ENCODE measurements around the gene MAPKAP1. TPM values are rescaled to one million over a fixed set of nuclear protein-coding genes. Genes with fewer than 3 reads are reported as not detected.

The MAPKAP1 gene
- total RNA-seq, 1 donor from 2014 or later: 70.7 TPM

DNA sequence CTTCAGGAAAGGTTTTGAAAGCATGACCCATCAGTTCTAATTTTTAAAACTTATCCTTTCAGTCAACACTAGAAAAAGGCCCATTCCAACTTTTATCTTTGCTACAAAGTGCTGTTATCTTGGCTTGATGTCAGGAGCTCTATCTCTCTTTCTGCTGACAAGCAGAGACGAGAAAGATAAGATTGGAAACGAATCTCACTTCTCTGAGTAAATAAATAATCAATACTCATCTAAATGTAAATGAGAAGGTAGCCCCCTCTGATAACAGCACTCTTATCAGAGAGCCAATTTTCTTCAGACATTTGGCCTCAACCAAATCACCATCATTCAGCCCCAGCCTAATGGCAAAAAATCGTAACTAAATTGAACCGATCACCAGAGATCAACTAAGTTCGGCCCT is 191.7 kb downstream of the MAPKAP1 start:
- TF ChIP-seq POLR2AphosphoS5 (IDR thresholded peaks at IDR 0.05; ENCODE audit: insufficient read depth in 1 of 2, low read depth in 1 of 2): no peak
- TF ChIP-seq POLR2A (IDR thresholded peaks at IDR 0.05): no peak
- no peak for TF ChIP-seq CTCF (IDR thresholded peaks at IDR 0.05)
- Histone ChIP-seq H3K4me1 (peaks cover 69% of the 10 kb centered on the region), H3K4me3 (no peak overlapping the region), H3K27me3 (no peaks in the 10 kb centered on the region), H3K36me3 (no peaks in the 10 kb centered on the region), H3K9me3 (no peaks in the 10 kb centered on the region), H3K27ac (peak overlapping the region; percentile 69)
- intact Hi-C loops (cut with DNase I): loop anchor here (5.0 kb wide), 1 partner anchor 42 kb away; no protein-coding TSS in a partner anchor
- DNase-seq (ENCODE audit: extremely low spot score in 2 of 2): no peak

DNA sequence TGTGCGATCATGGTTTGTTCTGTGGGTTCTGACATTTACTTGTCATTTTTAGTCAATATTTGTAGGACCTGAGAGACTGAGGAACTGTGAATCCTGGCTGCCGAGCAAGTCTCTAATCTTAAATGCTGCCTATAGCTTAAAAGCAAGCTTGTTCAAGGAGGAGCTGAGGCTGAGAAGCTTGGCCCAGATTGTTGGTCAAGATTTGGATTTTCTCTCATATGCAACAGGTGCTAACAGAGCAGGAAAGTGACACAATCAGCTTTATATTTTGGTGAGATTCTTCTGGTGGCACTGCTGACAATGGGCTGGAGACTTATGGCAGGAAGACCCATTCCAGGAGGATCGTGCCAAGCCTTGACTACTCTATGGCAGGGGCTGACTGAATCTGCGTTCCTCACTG is 192.5 kb downstream of the MAPKAP1 start:
- peaks cover 75% of the 10 kb centered on the region for H3K4me1 ChIP-seq
- intact Hi-C loops (cut with DNase I): no loop called here
- H3K27me3 ChIP-seq: no peaks in the 10 kb centered on the region
- DNase-seq (ENCODE audit: extremely low spot score in 2 of 2): no peak
- no peaks in the 10 kb centered on the region for H3K9me3 ChIP-seq
- no peaks in the 10 kb centered on the region for H3K36me3 ChIP-seq
- H3K27ac ChIP-seq: peak overlapping the region; percentile 69
- TF ChIP-seq POLR2AphosphoS5 (IDR thresholded peaks at IDR 0.05; ENCODE audit: insufficient read depth in 1 of 2, low read depth in 1 of 2) (no peak), POLR2A (IDR thresholded peaks at IDR 0.05) (no peak), CTCF (IDR thresholded peaks at IDR 0.05) (no peak)
- H3K4me3 ChIP-seq: no peak overlapping the region

GRCh38 chr9:125513668-125514413 is 193.2 kb downstream of the MAPKAP1 start:
- H3K9me3 ChIP-seq: no peaks in the 10 kb centered on the region
- intact Hi-C loops (cut with DNase I): no loop called here
- no peak for DNase-seq (ENCODE audit: extremely low spot score in 2 of 2)
- peaks cover 80% of the 10 kb centered on the region for H3K4me1 ChIP-seq
- H3K27me3 ChIP-seq: no peaks in the 10 kb centered on the region
- peak overlapping the region; percentile 1 to 4 for H3K4me3 ChIP-seq
- H3K27ac ChIP-seq: peak overlapping the region; percentile 69
- no peak for TF ChIP-seq POLR2A (IDR thresholded peaks at IDR 0.05)
- TF ChIP-seq POLR2AphosphoS5 (IDR thresholded peaks at IDR 0.05; ENCODE audit: insufficient read depth in 1 of 2, low read depth in 1 of 2): no peak
- TF ChIP-seq CTCF (IDR thresholded peaks at IDR 0.05): no peak
- no peaks in the 10 kb centered on the region for H3K36me3 ChIP-seq

DNA sequence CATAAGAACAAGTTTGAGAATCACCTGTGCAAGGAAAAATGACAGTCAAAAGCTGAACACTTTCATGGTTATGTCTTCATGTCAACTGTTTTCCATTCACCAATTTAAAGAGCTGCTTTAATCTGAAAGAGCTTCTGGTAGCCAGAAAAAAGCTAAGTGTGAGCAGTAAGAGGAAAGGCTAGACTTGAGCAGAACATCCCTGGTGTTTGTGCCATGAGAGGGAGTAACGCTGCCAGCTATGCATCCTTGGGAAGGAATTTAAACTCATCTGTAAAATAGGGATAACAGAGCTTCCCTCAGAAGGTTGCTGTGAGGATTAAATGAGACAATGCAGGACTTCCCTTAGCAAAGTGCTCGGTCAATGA is 193.7 kb downstream of the MAPKAP1 start:
- H3K4me3 ChIP-seq: peak overlapping the region; percentile 1 to 4
- H3K36me3 ChIP-seq: no peaks in the 10 kb centered on the region
- no peak for DNase-seq (ENCODE audit: extremely low spot score in 2 of 2)
- intact Hi-C loops (cut with DNase I): no loop called here
- no peaks in the 10 kb centered on the region for H3K27me3 ChIP-seq
- no peaks in the 10 kb centered on the region for H3K9me3 ChIP-seq
- H3K4me1 ChIP-seq: peaks cover 80% of the 10 kb centered on the region
- TF ChIP-seq POLR2AphosphoS5 (IDR thresholded peaks at IDR 0.05; ENCODE audit: insufficient read depth in 1 of 2, low read depth in 1 of 2): no peak
- TF ChIP-seq CTCF (IDR thresholded peaks at IDR 0.05): no peak
- TF ChIP-seq POLR2A (IDR thresholded peaks at IDR 0.05): no peak
- peak overlapping the region; percentile 69 for H3K27ac ChIP-seq

Data from vagina (tissue), 2 donors.